Ishikawa (cell line): ENCODE data around the gene CHMP5.

Experiments used
- CEBPB ChIP-seq: IDR thresholded peaks from 2 replicates; pipeline ENCODE4 v1.6.1; 2012
- EGR1 ChIP-seq: IDR thresholded peaks from 2 replicates; pipeline ENCODE4 v1.6.1; 2012
- EP300 ChIP-seq: IDR thresholded peaks from 2 replicates; pipeline ENCODE4 v1.6.1; 2012; ENCODE audit warnings: borderline replicate concordance
- NFIC ChIP-seq: IDR thresholded peaks from 2 replicates; pipeline ENCODE4 v1.6.1; 2012
- REST ChIP-seq: IDR thresholded peaks from 2 replicates; pipeline ENCODE4 v1.6.1; 2012; ENCODE audit warnings: low read depth, mild to moderate bottlenecking
- TCF12 ChIP-seq: IDR thresholded peaks from 2 replicates; pipeline ENCODE4 v1.6.1; 2012; ENCODE audit warnings: low read depth
- TEAD4 ChIP-seq: IDR thresholded peaks from 2 replicates; pipeline ENCODE4 v1.6.1; 2012

GRCh38 chr9:33293782-33294181 is 28.9 kb downstream of the CHMP5 start:
- no peak for TF ChIP-seq EP300
- TF ChIP-seq EGR1 = no peak
- no peak for TF ChIP-seq CEBPB
- no peak for TF ChIP-seq TCF12
- no peak for TF ChIP-seq TEAD4
- TF ChIP-seq REST = no peak
- TF ChIP-seq NFIC = no peak
